A673 (cell line): ENCODE measurements around the gene VWF.
A peak's percentile ranks its signal among the peaks of the same experiment; 100 is the strongest.

ENCODE experiments used
- EZH2 ChIP-seq: fragments of 200-600 bp; sonication (generic); IDR thresholded peaks from 2 replicates; pipeline ENCODE4 v1.6.1; 2017; ENCODE audit warnings: borderline replicate concordance, low read depth, mild to moderate bottlenecking, mixed read lengths, antibody characterized with exemption, low read length; ENCODE audit not compliant: poor library complexity, severe bottlenecking
- TF ChIP-seq, protein P1 (sequence below): fragments of 300-800, 200-600 bp; sonication (generic); conservative IDR thresholded peaks from 2 replicates; pipeline ENCODE4 v1.5.1; 2017; ENCODE audit warnings: low read depth, mild to moderate bottlenecking, antibody characterized with exemption, low read length, moderate library complexity, mixed read lengths

DNA sequence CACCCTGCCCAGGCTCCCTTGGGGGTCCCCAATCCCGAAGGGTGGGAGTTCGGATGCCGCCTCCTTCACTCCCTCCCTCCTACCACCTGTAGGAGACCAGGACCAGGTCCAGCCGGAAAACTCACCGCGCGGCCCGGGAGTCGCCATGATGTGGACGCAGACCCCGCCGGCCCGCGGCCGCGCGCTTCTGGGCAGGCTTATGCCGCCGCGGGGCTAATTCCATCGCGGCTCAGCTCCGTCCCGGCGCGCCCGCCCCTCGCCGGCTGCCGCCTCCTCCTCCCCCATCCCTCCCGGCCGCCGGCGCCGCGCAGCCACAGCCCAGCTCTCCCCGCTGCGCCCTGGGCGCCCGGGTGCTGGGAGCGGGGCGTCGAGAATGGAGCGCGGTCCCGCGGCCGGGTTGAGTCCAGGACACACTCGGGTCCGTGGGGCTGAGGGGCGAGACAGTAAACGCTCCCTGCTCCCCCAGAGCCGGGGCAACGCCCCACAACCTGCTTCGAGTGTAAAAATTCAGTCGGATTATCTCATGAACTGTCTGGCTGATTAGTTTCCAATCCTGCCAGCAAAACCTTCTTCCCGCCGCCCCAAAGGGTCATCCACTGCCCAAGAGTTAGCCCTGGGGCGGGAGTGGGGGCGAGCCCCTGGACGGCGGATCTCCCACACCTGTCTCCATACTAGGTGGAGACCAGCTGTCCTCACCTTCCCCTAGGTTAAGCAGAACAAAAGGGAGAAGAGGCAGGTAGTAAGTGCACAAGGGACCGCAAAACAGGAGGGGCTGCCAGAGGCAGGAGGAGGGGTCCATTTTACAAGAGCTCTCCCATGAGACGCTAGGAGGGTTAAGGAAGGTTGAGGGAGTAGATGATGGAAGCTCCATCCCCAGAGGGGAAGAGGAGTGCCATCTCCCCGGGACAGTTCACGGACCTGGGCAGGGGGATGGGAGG lies 179.1 kb downstream of the VWF start, which contains the start of gene ANO2:
- TF ChIP-seq, protein P1, sequence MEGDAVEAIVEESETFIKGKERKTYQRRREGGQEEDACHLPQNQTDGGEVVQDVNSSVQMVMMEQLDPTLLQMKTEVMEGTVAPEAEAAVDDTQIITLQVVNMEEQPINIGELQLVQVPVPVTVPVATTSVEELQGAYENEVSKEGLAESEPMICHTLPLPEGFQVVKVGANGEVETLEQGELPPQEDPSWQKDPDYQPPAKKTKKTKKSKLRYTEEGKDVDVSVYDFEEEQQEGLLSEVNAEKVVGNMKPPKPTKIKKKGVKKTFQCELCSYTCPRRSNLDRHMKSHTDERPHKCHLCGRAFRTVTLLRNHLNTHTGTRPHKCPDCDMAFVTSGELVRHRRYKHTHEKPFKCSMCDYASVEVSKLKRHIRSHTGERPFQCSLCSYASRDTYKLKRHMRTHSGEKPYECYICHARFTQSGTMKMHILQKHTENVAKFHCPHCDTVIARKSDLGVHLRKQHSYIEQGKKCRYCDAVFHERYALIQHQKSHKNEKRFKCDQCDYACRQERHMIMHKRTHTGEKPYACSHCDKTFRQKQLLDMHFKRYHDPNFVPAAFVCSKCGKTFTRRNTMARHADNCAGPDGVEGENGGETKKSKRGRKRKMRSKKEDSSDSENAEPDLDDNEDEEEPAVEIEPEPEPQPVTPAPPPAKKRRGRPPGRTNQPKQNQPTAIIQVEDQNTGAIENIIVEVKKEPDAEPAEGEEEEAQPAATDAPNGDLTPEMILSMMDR, result no peak
- TF ChIP-seq EZH2, result peak; percentile 83
